ENCODE measurements around the gene MMD. TPM values are rescaled to one million over a fixed set of nuclear protein-coding genes. Genes with fewer than 3 reads are reported as not detected.

Gene MMD
- total and polyA plus RNA-seq, 9 of the 15 experiments (the other 6 are each of a cell fraction or from before 2014, with no cell fraction given), result 3.1 to 18.9 (median 10.7) TPM

GRCh38 chr17:55417411-55418268, 4.0 kb downstream of the MMD start:
- H3K27ac ChIP-seq (ENCODE audit: extremely low read depth, low read depth, low read length), result no peak overlapping the region
- H3K79me2 ChIP-seq (ENCODE audit: control insufficient read depth, insufficient read depth, low read length), result peaks cover 27% of the 10 kb centered on the region
- ChIA-PET CTCF (ENCODE audit: low intra/inter-chr PET ratio) (no interaction called here), POLR2A (interaction anchor here (0.8 to 1.2 kb wide), 4 partner anchors 16 to 1638 kb away, joined by 3 read pairs; no protein-coding TSS in a partner anchor)
- peaks cover 12% of the 10 kb centered on the region for H3K36me3 ChIP-seq (ENCODE audit: control insufficient read depth, insufficient read depth, low read length)
- no peak for ATAC-seq
- H4K20me1 ChIP-seq (replicated peaks; ENCODE audit: control insufficient read depth, insufficient read depth, low read length), result no peaks in the 10 kb centered on the region
- H3K4me2 ChIP-seq (ENCODE audit: insufficient read depth, low read length), result no peak overlapping the region
- no peaks in the 10 kb centered on the region for H3K9me1 ChIP-seq (ENCODE audit: control insufficient read depth, insufficient read depth, low read length)
- no peak overlapping the region for H3K4me3 ChIP-seq
- 94% methylated on average over 4 of the region's 4 CpGs for WGBS (ENCODE audit: insufficient coverage, low coverage, missing lambda C conversion rate)
- in situ Hi-C loops (cut with MboI), result no loop called here
- intact Hi-C loops (cut with micrococcal nuclease), result no loop called here
- peak; percentile 11 for FAIRE-seq
- H3K9ac ChIP-seq (ENCODE audit: insufficient read depth in 1 of 2, low read depth in 2 of 2, low read length in 2 of 2), result no peak overlapping the region
- H3K27me3 ChIP-seq (ENCODE audit: control insufficient read depth in 2 of 2, insufficient read depth in 2 of 2, low read length in 2 of 2), result no peaks in the 10 kb centered on the region
- no TSS peak for BruUV-seq (replicated peaks)
- H2AFZ ChIP-seq (ENCODE audit: low read depth, low read length), result no peak overlapping the region
- peaks cover 11% of the 10 kb centered on the region in 2 experiments for H3K4me1 ChIP-seq (replicated peaks in 1 of 2; ENCODE audit: control insufficient read depth in 2 of 2, insufficient read depth in 2 of 2, low read length in 2 of 2)
- H3K9me3 ChIP-seq (replicated peaks; ENCODE audit: control insufficient read depth, insufficient read depth, low read depth, low read length), result no peaks in the 10 kb centered on the region
- no peak for DNase-seq (ENCODE audit: extremely low read depth in 1 of 4, low spot score in 3 of 4)
- TF ChIP-seq MEF2D (tag; conservative IDR thresholded peaks at IDR 0.05; ENCODE audit: low read depth) (no peak), POLR3G (IDR thresholded peaks at IDR 0.05; ENCODE audit: extremely low read depth, insufficient read length, insufficient replicate concordance) (no peak), ATF6 (CRISPR knock-in tag; IDR thresholded peaks at IDR 0.05) (no peak), ATF2 (CRISPR knock-in tag; IDR thresholded peaks at IDR 0.05) (no peak), CREM (IDR thresholded peaks at IDR 0.05; ENCODE audit: low read depth) (no peak), TBL1XR1 (IDR thresholded peaks at IDR 0.05; ENCODE audit: low read length in 2 of 2) (no peak), NCOA6 (IDR thresholded peaks at IDR 0.05) (no peak), ZBTB17 (CRISPR knock-in tag; IDR thresholded peaks at IDR 0.05) (no peak), CEBPB (tag; IDR thresholded peaks at IDR 0.05) (no peak), ZNF239 (CRISPR knock-in tag; IDR thresholded peaks at IDR 0.05) (no peak), MAFG (tag; conservative IDR thresholded peaks at IDR 0.05) (no peak), ZNF77 (CRISPR knock-in tag; IDR thresholded peaks at IDR 0.05) (no peak), GTF3C2 (IDR thresholded peaks at IDR 0.05; ENCODE audit: borderline replicate concordance, extremely low read depth, insufficient read length) (no peak), NCOA4 (IDR thresholded peaks at IDR 0.05; ENCODE audit: partially characterized antibody) (no peak), ZNF23 (CRISPR knock-in tag; IDR thresholded peaks at IDR 0.05) (no peak)

All from K562 (cell line).